ENCODE results near the gene SLC66A2.

DNA sequence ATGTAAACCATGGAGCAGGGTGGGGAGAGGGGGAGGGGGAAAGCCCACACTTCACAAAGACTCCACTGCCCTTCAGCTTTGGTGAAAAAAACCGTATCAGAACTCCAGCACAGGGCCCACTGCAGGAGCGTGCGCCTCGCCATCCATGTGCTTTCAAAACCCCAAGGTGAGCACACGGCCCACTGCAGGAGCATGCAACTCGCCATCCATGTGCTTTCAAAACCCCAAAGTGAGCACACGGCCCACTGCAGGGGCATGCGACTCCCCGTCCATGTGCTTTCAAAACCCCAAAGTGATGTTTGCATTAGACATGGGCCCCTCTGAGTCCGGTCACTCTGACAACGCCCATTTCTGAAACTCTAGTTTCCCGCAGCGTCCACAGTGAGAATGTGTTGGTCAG, 29.1 kb upstream of the SLC66A2 start:
- TF ChIP-seq, protein P1, sequence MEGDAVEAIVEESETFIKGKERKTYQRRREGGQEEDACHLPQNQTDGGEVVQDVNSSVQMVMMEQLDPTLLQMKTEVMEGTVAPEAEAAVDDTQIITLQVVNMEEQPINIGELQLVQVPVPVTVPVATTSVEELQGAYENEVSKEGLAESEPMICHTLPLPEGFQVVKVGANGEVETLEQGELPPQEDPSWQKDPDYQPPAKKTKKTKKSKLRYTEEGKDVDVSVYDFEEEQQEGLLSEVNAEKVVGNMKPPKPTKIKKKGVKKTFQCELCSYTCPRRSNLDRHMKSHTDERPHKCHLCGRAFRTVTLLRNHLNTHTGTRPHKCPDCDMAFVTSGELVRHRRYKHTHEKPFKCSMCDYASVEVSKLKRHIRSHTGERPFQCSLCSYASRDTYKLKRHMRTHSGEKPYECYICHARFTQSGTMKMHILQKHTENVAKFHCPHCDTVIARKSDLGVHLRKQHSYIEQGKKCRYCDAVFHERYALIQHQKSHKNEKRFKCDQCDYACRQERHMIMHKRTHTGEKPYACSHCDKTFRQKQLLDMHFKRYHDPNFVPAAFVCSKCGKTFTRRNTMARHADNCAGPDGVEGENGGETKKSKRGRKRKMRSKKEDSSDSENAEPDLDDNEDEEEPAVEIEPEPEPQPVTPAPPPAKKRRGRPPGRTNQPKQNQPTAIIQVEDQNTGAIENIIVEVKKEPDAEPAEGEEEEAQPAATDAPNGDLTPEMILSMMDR (IDR thresholded peaks at IDR 0.05 in 8 of 11, conservative IDR thresholded peaks at IDR 0.05 in 3 of 11): no peak
- no peak for TF ChIP-seq POLR2A (IDR thresholded peaks at IDR 0.05)
